GDM1 (cell line): ENCODE measurements around the gene ATE1.
"Not testable (repeated sequence)": the region's sequence is repeated elsewhere in the genome, so short reads cannot be mapped to it uniquely, and the experiment has no call there.

ENCODE experiments used
- DNase-seq: peaks from one replicate; lab custom pipeline; 2025; lab: John Stamatoyannopoulos, UW

Gene ATE1

GRCh38 chr10:121787169-121787568 is 140.7 kb downstream of the ATE1 start:
- DNase-seq, result no peak

- no peak for DNase-seq
Observed at GRCh38 chr10:121783782-121784372, 144.0 kb downstream of the ATE1 start.

DNA sequence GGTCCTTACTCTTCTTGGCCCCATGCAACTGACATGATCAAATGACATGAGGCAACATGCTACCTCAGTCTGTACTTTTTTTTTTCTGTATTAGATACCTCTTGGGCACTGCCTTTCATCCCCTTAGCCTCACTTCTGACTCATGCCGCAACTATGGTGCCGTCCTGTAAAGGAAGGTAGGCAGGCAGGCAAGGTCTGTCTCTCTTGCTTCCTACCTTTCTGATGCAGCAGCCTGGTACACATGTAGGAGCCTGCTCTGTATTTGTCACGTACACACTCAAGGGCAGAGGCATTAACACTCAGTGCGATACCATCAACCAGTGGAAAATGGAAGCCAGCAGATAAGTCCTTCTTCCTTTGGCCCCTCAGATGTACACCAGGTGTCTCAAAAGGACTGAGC is 146.7 kb downstream of the ATE1 start:
- no peak for DNase-seq

DNA sequence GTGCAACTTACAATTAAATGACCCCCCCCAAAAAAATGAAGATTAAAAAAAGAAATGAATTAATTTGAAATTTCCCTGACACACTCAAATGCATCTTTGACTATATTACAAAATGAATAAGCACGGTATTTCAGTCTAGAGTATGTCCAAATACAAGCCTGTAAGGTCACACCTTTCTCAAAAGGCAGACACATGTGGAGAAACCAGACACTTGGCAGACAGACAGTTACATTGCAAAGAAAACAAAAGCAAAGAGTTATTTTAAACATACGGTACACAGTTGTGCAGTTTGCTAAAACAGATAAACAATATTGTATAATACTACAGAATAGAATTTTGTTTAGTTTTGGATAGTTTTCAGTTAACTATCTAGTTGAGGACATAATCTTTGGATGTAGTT is 153.0 kb downstream of the ATE1 start:
- no peak for DNase-seq

GRCh38 chr10:121774404-121774803 is 153.4 kb downstream of the ATE1 start:
- DNase-seq, result no peak

GRCh38 chr10:121772884-121773283 is 154.9 kb downstream of the ATE1 start:
- no peak for DNase-seq

DNA sequence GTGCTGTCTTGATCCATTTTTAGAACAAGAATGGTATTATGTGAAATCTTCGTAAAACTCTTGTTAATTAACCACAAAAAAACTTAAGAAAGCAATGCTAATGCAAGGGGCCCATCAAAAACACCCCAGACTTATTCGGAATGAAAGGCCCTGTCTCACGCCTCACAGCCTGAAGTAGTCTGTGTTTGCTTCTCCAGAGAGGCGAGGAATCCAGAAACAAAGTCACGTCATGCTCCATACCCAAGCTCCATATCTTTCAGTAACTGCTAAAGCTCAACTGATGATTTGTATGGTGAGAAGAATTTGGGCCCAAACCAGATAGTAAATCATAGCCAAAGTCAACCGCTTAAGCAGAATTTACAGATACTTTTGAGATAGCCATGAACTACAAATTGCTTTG is 155.4 kb downstream of the ATE1 start:
- DNase-seq, result no peak

GRCh38 chr10:121771966-121772365 is 155.9 kb downstream of the ATE1 start:
- no peak for DNase-seq

DNA sequence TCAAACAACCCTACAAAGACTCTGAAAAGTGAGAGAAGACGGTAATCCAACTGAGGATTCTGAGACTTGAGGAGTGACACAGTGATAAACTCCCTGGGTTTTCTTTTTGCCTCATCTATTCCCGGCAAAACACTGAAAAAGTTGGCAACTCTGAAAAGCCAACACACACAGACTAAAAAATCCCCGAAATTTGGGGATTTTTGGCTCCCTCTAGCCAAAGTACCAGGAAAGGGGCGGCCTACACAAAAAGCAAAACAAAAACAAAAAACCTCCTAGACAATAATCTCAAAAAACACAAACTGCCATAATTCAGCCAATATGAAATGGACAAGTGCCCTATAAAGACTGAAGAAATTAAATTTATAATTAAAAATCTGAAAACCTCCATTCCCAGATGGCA is 161.4 kb downstream of the ATE1 start:
- no peak for DNase-seq

DNA sequence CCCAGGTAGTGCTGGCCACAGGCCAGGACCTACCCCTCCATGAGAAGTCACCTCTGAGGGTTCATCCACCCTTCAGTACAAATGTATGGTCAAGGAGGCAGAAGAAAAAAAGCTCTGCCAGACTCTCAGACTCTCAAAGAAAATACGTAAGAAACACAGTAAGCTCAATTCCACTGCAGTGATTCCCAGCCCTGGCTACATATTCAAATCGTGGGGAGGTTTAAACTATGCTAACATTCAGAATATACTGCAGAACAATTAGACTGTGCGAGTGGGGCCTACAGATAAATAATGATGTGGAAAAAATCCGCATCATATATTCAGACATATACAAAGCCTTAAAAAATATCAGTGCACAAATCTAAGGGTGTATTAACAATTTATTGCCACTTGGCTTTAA is 162.6 kb downstream of the ATE1 start:
- DNase-seq, result no peak

DNA sequence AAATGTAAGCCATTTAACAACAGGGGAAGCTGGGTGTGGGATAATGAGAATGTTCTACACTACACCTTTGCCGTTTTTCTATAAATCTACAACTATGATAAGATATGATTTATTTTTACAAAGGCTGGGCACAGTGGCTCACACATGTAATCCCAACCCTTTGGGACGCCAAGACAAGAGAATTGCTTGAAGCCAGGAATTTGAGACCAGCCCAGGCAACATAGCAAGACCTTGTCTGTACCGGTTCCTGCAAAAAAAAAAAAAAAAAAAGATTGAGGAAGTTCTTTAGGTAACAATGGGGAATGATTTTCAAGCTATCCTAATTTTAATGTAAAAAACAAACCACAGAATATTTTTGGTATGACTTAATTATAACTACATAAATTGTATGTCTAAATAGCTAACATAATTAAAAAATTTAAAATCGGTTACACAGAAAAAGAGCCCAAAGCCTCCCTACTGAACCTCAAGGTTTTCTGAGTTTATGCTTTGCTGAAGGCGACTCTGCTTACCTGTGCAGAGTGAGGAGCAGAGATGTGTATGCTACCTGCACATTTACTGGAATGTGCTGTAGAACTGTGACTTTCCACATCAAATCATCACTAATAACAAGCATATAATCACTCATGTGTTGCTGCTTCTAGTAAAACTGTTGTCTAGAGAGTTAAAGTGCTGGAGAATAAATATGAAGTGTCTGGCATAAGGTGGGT is 163.4 kb downstream of the ATE1 start:
- no peak for DNase-seq

DNA sequence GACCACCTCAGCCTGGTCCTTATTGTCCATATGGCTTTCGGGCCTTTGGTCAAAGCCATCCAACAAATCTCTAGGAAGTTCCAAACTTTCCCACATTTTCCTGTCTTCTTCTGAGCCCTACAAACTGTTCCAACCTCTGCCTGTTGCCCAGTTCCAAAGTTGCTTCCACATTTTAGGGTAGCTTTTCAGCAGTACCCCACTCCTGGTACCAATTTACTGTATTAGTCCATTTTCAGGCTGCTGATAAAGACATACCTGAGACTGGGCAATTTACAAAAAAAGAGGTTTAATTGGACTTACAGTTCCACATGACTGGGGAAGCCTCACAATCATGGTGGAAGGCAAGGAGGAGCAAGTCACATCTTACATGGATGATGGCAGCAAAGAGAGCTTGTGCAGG is 170.6 kb downstream of the ATE1 start:
- not testable (repeated sequence) for DNase-seq

DNA sequence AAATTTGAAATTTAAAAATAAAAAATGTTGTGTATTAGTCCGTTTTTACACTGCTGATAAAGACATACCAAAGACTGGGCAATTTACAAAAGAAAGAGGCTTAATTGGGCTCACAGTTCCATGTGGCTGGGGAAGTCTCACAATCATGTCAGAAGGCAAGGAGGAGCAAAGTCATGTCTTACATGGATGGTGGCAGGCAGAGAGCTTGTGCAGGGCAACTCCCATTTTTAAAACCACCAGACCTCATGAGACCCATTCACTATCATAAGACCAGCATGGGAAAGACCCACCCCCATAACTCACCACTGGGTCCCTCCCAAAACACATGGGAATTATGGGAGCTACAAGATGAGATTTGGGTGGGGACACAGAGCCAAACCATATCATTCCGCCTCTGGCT is 172.3 kb downstream of the ATE1 start:
- not testable (repeated sequence) for DNase-seq

DNA sequence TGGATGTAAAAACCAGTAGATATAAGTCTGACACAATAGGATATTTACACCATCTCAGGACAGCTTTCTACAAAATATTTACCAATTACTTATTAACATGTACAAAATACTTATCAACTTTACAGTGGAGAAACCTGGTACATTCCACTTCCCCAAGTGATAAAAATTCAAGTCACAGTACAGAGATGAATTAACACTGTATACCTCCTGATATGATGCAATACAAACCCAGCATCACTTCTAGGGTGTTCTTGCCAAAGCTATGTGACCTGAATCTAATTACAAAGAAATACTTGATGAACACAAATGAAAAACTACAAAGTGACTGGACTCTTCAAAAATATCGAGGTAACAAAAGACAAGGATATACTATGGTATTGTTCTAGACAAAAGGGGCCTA is 173.2 kb downstream of the ATE1 start:
- DNase-seq, result no peak

GRCh38 chr10:121753726-121754476 is 173.9 kb downstream of the ATE1 start:
- no peak for DNase-seq

DNA sequence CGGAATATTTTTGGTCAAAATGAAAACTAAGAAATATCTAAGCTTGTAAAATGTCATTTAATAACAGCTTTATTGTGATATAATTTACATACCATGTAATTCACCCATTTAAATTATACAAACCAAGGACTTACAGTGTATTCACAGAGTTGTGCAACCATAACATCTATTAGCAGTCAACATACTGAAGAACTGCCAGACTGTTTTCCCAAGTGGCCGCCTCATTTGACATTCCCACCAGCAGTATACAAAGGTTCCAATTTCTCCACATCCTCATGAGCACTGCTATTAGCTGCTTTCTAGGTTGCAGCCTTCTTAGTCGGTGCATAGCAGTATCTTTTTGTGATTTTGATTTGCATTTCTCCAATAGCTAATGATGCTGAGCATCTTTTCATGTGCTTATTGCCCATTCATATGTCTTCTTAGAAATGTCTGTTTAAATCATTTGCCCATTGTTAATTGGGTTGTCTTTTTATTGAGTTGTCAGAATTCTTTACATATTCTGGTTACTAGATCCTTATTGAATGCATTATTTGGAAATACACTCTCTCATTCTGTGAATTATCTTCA is 176.6 kb downstream of the ATE1 start:
- no peak for DNase-seq

- no peak for DNase-seq
Observed at GRCh38 chr10:121747163-121747775, 180.6 kb downstream of the ATE1 start.

- no peak for DNase-seq
Observed at GRCh38 chr10:121741248-121741792, 186.5 kb downstream of the ATE1 start.

GRCh38 chr10:121740069-121740468 is 187.8 kb downstream of the ATE1 start:
- DNase-seq, result no peak

DNA sequence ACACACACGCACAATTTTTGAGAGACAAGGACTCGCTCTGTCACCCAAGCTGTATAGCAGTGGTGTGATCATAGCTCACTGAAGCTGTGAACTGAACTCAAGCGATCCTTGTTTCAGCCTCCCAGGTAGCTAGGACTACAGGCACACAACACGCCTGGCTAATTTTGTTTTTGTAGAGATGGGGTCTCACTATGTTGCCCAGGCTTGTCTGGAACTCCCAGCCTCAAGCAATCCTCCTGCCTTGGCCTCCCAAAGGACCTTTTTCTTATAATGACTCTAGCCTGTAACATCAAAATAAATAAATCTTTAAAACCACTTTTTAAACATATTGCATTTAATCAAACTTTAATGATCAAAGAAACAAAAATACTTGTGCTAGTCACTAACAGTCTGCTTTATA is 188.7 kb downstream of the ATE1 start:
- no peak for DNase-seq

DNA sequence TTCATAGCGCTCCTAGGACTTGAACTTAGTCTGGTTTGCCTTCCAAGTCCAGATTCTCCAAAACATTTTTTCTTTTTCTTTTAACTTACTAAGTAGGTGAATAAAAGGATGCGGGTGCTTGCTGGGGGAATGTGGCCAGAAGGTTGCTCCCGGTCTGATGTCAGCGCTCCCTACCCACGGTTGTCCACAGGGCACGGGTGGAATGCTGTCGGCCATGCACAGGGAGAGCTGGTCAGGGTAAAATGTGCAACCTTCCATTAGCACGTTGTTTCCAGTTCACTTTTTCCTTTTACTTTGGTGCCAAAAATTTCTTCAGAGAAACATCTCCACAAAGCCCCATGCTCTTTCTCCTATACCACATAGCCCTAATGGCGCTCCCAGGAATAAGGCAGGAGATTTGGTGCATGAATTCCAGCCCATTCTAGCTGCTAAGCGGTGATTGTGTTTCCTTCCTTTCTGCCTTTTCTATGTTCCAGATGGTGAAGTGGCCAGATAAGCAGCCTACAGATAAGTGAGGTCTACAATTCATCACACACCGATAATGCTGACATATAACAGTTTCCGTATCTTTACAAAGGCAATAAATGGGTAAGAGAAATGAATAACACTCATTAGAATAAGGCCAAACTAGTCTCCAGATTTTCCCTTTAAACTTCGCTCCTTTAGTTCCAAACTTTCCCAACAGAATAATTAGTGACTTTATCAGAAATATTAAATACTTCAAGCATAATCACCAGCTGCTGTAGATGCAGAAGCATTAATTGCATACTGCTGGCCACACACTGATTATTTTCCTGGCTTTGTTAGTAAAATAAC is 191.3 kb downstream of the ATE1 start:
- DNase-seq, result no peak
